ENCODE data around the gene SOX5.

DNA sequence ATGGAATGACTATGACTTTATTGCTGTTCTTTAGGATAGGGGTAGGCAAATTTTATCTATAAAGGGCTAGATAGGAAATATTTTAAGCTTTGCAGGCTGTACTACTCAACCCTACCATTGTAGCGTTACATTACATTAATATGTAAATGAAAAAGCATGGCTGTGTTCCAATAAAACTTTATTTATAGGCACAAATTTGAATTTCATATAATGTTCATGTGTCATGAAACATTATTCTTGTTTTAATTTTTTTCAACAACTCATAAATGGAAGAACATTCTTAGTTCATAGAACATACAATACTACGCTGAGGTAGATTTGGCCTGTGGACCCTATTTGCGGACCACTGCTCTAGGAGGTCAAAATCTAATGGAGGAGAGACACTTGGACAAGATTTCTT is 133.7 kb downstream of the SOX5 start:
- TF ChIP-seq, protein P1, sequence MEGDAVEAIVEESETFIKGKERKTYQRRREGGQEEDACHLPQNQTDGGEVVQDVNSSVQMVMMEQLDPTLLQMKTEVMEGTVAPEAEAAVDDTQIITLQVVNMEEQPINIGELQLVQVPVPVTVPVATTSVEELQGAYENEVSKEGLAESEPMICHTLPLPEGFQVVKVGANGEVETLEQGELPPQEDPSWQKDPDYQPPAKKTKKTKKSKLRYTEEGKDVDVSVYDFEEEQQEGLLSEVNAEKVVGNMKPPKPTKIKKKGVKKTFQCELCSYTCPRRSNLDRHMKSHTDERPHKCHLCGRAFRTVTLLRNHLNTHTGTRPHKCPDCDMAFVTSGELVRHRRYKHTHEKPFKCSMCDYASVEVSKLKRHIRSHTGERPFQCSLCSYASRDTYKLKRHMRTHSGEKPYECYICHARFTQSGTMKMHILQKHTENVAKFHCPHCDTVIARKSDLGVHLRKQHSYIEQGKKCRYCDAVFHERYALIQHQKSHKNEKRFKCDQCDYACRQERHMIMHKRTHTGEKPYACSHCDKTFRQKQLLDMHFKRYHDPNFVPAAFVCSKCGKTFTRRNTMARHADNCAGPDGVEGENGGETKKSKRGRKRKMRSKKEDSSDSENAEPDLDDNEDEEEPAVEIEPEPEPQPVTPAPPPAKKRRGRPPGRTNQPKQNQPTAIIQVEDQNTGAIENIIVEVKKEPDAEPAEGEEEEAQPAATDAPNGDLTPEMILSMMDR (IDR thresholded peaks at IDR 0.05): no peak
- no peak for TF ChIP-seq POLR2A (IDR thresholded peaks at IDR 0.05)

All from heart left ventricle (tissue), 13 donors.